Mesothelial cell of epicardium (in vitro differentiated cells): ENCODE measurements around the gene SBK3. TPM values are rescaled to one million over a fixed set of nuclear protein-coding genes. Genes with fewer than 3 reads are reported as not detected.
"Not testable (repeated sequence)": the region's sequence is repeated elsewhere in the genome, so short reads cannot be mapped to it uniquely, and the experiment has no call there.

ENCODE experiments used
- DNase-seq, 2 experiments: peaks; one replicate each; pipeline ENCODE4 v3.0.0; 2021; ENCODE audit warnings: low spot score in 2 of 2; ENCODE audit not compliant: unreplicated experiment in 2 of 2
- H3K27ac Mint-ChIP-seq: 2 replicates; pipeline ENCODE4 v1.8.0; 2021; ENCODE audit warnings: mixed read lengths
- H3K27me3 Mint-ChIP-seq: 2 replicates; pipeline ENCODE4 v1.8.0; 2021; ENCODE audit warnings: low read depth, mixed read lengths
- H3K36me3 Mint-ChIP-seq: 2 replicates; pipeline ENCODE4 v1.8.0; 2021; ENCODE audit warnings: mixed read lengths
- H3K4me1 Mint-ChIP-seq: 2 replicates; pipeline ENCODE4 v1.8.0; 2021; ENCODE audit warnings: mixed read lengths
- H3K4me3 Mint-ChIP-seq: 2 replicates; pipeline ENCODE4 v1.8.0; 2021; ENCODE audit warnings: mild to moderate bottlenecking, moderate library complexity, mixed read lengths
- H3K9me3 Mint-ChIP-seq: 2 replicates; pipeline ENCODE4 v1.8.0; 2021; ENCODE audit warnings: mixed read lengths
- total RNA-seq: library from RNA; stranded (reverse); gene quantifications from 3 replicates; pipeline ENCODE4 v1.2.1, GENCODE V29; 2021
- TF ChIP-seq, protein P1 (sequence below): fragments of 200-600 bp; sonication (generic); IDR thresholded peaks from one replicate; pipeline ENCODE4 v1.5.0; 2021; ENCODE audit warnings: antibody characterized with exemption; ENCODE audit not compliant: unreplicated experiment

SBK3 gene
- total RNA-seq, 1 donor from 2014 or later, result not detected

DNA sequence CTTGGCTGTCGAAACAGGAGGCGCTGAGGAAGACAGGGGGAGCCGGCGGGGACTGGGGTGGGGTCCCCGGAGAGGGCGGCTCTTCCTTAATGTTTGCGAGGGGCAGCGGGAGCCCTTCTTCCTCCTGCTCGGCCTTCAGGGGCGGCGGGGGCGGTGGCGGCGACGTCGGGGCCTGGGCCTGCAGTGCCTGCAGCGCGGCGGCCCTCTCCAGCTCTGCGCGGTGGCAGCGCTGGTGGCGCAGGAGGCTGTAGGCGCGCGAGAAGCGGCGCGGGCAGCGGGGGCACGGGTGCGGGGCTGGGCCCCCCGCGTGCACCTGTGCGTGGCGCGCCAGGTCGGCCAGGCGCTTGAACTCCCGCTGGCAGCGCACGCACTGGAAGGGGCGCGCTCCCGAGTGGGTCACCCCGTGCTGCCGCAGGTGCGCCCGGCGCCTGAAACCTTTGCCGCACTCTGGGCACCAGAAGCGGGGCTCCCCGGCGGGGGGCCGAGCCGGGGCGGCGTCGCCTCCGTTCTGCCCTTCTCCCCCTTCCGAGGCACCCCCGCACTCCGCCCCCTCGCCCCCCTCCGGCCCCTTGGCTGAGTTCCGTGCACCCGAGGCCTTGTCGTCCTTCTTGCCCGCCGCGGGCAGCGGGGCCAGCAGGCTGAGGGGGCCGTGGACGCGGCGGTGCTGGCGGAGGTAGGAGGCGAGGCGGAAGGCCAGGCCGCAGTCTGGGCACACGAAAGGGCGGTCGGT lies 32.9 kb upstream of the SBK3 start:
- no peaks in the 10 kb centered on the region for H3K9me3 Mint-ChIP-seq
- no peak overlapping the region for H3K27ac Mint-ChIP-seq
- H3K4me3 Mint-ChIP-seq, result no peak overlapping the region
- TF ChIP-seq, protein P1, sequence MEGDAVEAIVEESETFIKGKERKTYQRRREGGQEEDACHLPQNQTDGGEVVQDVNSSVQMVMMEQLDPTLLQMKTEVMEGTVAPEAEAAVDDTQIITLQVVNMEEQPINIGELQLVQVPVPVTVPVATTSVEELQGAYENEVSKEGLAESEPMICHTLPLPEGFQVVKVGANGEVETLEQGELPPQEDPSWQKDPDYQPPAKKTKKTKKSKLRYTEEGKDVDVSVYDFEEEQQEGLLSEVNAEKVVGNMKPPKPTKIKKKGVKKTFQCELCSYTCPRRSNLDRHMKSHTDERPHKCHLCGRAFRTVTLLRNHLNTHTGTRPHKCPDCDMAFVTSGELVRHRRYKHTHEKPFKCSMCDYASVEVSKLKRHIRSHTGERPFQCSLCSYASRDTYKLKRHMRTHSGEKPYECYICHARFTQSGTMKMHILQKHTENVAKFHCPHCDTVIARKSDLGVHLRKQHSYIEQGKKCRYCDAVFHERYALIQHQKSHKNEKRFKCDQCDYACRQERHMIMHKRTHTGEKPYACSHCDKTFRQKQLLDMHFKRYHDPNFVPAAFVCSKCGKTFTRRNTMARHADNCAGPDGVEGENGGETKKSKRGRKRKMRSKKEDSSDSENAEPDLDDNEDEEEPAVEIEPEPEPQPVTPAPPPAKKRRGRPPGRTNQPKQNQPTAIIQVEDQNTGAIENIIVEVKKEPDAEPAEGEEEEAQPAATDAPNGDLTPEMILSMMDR, result no peak
- H3K4me1 Mint-ChIP-seq, result peaks cover 24% of the 10 kb centered on the region
- H3K27me3 Mint-ChIP-seq, result no peaks in the 10 kb centered on the region
- DNase-seq, result no peak
- peaks cover 22% of the 10 kb centered on the region for H3K36me3 Mint-ChIP-seq

DNA sequence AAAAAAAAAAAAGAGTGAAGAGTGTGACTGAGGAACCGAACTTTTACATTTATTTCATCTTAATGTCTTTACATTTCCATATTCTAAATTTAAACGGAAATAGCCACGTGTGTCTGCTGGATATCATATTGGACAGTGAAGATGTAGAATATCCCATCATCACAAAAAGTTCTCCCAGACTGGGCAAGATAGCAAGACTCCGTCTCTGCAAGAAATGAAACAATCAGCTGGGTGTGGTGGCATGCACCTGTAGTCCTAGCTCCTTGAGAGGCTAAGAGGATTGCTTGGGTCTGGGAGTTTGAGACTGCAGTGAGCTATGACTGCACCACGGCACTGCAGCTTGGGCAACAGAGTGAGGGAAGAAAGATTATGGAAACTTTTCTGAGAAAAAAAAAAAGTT lies 31.4 kb upstream of the SBK3 start:
- Mint-ChIP-seq H3K9me3 (no peaks in the 10 kb centered on the region), H3K4me1 (peaks cover 19% of the 10 kb centered on the region), H3K4me3 (peak overlapping the region; percentile 50), H3K27me3 (no peaks in the 10 kb centered on the region), H3K36me3 (peaks cover 22% of the 10 kb centered on the region), H3K27ac (peak overlapping the region; percentile 6)
- TF ChIP-seq, protein P1, result no peak
- DNase-seq, result no peak

DNA sequence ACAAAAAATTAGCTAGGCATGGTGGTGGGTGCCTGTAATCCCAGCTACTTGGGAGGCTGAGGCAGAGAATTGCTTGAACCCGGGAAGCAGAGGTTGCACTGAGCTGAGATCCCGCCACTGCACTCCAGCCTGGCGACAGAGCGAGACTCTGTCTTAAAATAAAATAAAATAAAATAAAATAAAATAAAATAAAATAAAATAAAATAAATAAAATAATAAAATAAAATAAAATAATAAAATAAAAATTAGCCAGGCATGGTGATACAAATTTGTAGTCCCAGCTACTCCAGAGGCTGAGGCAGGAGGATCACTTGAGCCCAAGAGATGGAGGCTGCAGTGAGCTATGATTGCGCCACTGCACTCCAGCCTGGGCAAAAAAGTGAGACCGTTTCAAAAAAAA lies 28.6 kb upstream of the SBK3 start:
- DNase-seq, H3K4me3 Mint-ChIP-seq, H3K27me3 Mint-ChIP-seq, H3K27ac Mint-ChIP-seq, H3K4me1 Mint-ChIP-seq, H3K9me3 Mint-ChIP-seq: not testable (repeated sequence)
- peaks cover 17% of the 10 kb centered on the region for H3K36me3 Mint-ChIP-seq

DNA sequence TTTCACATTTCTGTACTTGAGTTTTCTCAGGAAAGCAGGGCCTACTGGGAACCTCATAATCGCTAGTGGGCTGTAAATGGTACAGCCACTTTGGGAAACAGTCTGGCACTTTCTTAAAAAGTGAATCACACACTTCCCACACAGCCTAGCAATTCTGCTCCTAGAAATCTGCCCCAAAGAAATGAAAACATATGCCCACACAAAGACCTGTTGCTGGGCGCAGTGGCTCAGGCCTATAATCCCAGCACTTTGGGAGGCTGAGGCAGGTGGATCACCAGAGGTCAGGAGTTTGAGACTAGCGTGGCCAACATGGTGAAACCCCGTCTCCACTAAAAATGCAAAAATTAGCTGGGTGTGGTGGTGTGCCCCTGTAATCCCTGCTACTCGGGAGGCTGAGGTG lies 24.1 kb upstream of the SBK3 start:
- not testable (repeated sequence) for H3K27me3 Mint-ChIP-seq, H3K27ac Mint-ChIP-seq, H3K9me3 Mint-ChIP-seq, H3K4me1 Mint-ChIP-seq, H3K36me3 Mint-ChIP-seq, DNase-seq, H3K4me3 Mint-ChIP-seq

DNA sequence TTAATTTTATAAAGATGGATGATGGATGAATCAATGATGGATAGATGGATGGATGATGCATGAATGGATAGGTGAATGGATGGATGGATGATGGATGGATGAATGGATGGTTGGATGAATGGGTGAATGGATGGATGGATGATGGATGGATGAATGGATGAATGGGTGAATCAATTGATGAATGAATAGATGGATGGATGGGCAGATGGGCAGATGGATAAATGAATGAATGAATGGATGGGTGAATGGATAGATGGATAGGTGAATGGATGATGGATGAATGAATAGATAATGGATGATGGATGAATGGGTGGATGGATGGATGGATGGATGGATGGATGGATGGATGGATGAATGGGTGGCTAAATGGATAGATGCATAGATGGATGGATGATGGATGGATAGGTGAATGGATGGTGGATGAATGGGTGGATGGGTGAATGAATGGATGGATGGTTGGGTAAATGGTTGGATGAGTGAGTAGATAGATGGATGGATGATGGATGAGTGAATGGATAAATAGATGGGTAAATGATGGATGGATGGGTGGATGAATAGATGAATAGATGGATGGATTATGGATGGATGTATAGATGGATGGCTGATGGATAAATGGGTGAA lies 22.5 kb upstream of the SBK3 start:
- Mint-ChIP-seq H3K27ac (no peak overlapping the region), H3K36me3 (no peaks in the 10 kb centered on the region), H3K27me3 (peaks cover 6% of the 10 kb centered on the region), H3K9me3 (no peaks in the 10 kb centered on the region), H3K4me1 (peaks cover 7% of the 10 kb centered on the region), H3K4me3 (no peak overlapping the region)
- TF ChIP-seq, protein P1, result no peak
- no peak for DNase-seq

DNA sequence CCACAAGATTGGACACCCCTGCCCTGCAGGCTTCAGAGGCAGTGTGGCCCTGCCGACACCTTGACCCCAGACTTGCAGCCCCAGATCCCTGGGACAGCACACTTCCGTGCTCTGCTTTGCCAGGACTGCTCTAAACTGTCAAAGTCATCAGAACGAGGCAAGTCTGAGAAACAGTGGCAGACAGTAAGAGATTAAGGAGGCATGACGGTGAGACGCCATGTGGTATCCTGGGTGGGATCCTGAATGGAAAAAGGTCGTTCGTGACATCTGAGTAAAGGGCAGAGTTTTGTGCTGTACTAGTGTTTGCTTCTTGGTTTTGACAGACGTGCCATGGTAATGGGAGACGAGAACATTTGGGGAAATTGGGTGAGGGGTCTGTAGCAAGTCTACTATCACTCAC lies 21.5 kb upstream of the SBK3 start:
- TF ChIP-seq, protein P1, result no peak
- H3K4me1 Mint-ChIP-seq, result peaks cover 7% of the 10 kb centered on the region
- no peak overlapping the region for H3K27ac Mint-ChIP-seq
- H3K27me3 Mint-ChIP-seq, result peaks cover 6% of the 10 kb centered on the region
- H3K9me3 Mint-ChIP-seq, result no peaks in the 10 kb centered on the region
- no peak for DNase-seq
- no peaks in the 10 kb centered on the region for H3K36me3 Mint-ChIP-seq
- H3K4me3 Mint-ChIP-seq, result no peak overlapping the region
